Trophoblast cell (in vitro differentiated cells and primary cell): ENCODE results near the gene IP6K3.
A peak's percentile ranks its signal among the peaks of the same experiment; 100 is the strongest.

ENCODE experiments used
- DNase-seq, 2 donors: peaks; one replicate each; pipeline ENCODE4 v3.0.0-alpha.2; 2016
- H2AFZ ChIP-seq: 2 replicates; pipeline ENCODE4 v1.6.1; 2013; ENCODE audit warnings: low read length, moderate library complexity, mild to moderate bottlenecking; ENCODE audit not compliant: insufficient read depth, poor library complexity
- H2AK5ac ChIP-seq: 2 replicates; pipeline ENCODE4 v1.6.1; 2013; ENCODE audit warnings: mild to moderate bottlenecking, low read length
- H2BK120ac ChIP-seq: 2 replicates; pipeline ENCODE4 v1.6.1; 2013; ENCODE audit warnings: low read length, mild to moderate bottlenecking, moderate library complexity; ENCODE audit not compliant: insufficient read depth, poor library complexity
- H2BK12ac ChIP-seq: 2 replicates; pipeline ENCODE4 v1.6.1; 2013; ENCODE audit warnings: mild to moderate bottlenecking, low read length, moderate library complexity
- H2BK5ac ChIP-seq: 2 replicates; pipeline ENCODE4 v1.6.1; 2013; ENCODE audit warnings: low read length, low read depth, moderate library complexity, mild to moderate bottlenecking; ENCODE audit not compliant: poor library complexity
- H3K14ac ChIP-seq: 2 replicates; pipeline ENCODE4 v1.6.1; 2013; ENCODE audit warnings: mild to moderate bottlenecking, low read length
- H3K18ac ChIP-seq: 2 replicates; pipeline ENCODE4 v1.6.1; 2013; ENCODE audit warnings: mild to moderate bottlenecking, low read length
- H3K23ac ChIP-seq: 2 replicates; pipeline ENCODE4 v1.6.1; 2013; ENCODE audit warnings: low read length
- H3K27ac ChIP-seq: 2 replicates; pipeline ENCODE4 v1.5.1; 2013; ENCODE audit warnings: low read depth, mild to moderate bottlenecking, inconsistent platforms, low read length, moderate library complexity
- H3K27me3 ChIP-seq: 2 replicates; pipeline ENCODE4 v1.6.1; 2013; ENCODE audit warnings: inconsistent platforms, mild to moderate bottlenecking, low read length, moderate library complexity; ENCODE audit not compliant: insufficient read depth
- H3K36me3 ChIP-seq, 2 experiments: 1 replicate in 1 of 2; 2 replicates in 1 of 2; pipeline ENCODE4 v1.6.1; 2013; ENCODE audit warnings: low read length in 2 of 2, mild to moderate bottlenecking in 2 of 2, moderate library complexity in 1 of 2; ENCODE audit not compliant: insufficient read depth in 2 of 2, control insufficient read depth in 1 of 2
- H3K4ac ChIP-seq: 2 replicates; pipeline ENCODE4 v1.6.1; 2013; ENCODE audit warnings: low read depth, mild to moderate bottlenecking, low read length, moderate library complexity
- H3K4me1 ChIP-seq, 2 experiments: 1 replicate in 1 of 2; 2 replicates in 1 of 2; pipeline ENCODE4 v1.6.1; 2013; ENCODE audit warnings: low read length in 2 of 2, mild to moderate bottlenecking in 2 of 2, moderate library complexity in 1 of 2; ENCODE audit not compliant: insufficient read depth in 2 of 2, control insufficient read depth in 1 of 2
- H3K4me2 ChIP-seq: 2 replicates; pipeline ENCODE4 v1.6.1; 2013; ENCODE audit warnings: inconsistent platforms, mild to moderate bottlenecking, low read length, moderate library complexity
- H3K4me3 ChIP-seq: 2 replicates; pipeline ENCODE4 v1.5.1; 2013; ENCODE audit warnings: mild to moderate bottlenecking, low read depth, low read length, inconsistent platforms
- H3K79me1 ChIP-seq: one replicate; pipeline ENCODE4 v1.6.1; 2013; ENCODE audit warnings: low read length
- H3K79me2 ChIP-seq: 2 replicates; pipeline ENCODE4 v1.6.1; 2013; ENCODE audit warnings: low read length, mild to moderate bottlenecking; ENCODE audit not compliant: control insufficient read depth, insufficient read depth, poor library complexity
- H3K9ac ChIP-seq: 2 replicates; pipeline ENCODE4 v1.6.1; 2013; ENCODE audit warnings: mild to moderate bottlenecking, low read length
- H3K9me3 ChIP-seq: 2 replicates; pipeline ENCODE4 v1.6.1; 2013; ENCODE audit warnings: low read depth, mild to moderate bottlenecking, control low read depth, inconsistent platforms, low read length; ENCODE audit not compliant: insufficient read depth
- H4K12ac ChIP-seq: 2 replicates; pipeline ENCODE4 v1.6.1; 2013; ENCODE audit warnings: low read depth, mild to moderate bottlenecking, low read length, moderate library complexity
- H4K8ac ChIP-seq: 2 replicates; pipeline ENCODE4 v1.6.1; 2013; ENCODE audit warnings: low read depth, mild to moderate bottlenecking, low read length, moderate library complexity
- H4K91ac ChIP-seq: one replicate; pipeline ENCODE4 v1.6.1; 2013; ENCODE audit warnings: low read depth, mild to moderate bottlenecking, low read length, moderate library complexity
- WGBS: extraction: QIAGEN DNeasy Blood & Tissue Kit; methylation state at CpG from one replicate; pipeline ENCODE4 v1.1.7; 2013; ENCODE audit warnings: missing lambda C conversion rate; ENCODE audit not compliant: insufficient read length, insufficient coverage; ENCODE audit errors: extremely low coverage; 5-methylcytosine and 5-hydroxymethylcytosine counted together

The IP6K3 gene

GRCh38 chr6:33784787-33785186, 38.1 kb upstream of the IP6K3 start:
- WGBS, result no CpG with 5 or more reads among the region's 13 CpGs
- no peak overlapping the region for H3K4me2 ChIP-seq
- H3K4me1 ChIP-seq, result peaks cover 27 to 32% of the 10 kb centered on the region in 2 experiments

GRCh38 chr6:33783781-33784520, 37.2 kb upstream of the IP6K3 start:
- Histone ChIP-seq H3K4me1 (peaks cover 24 to 28% of the 10 kb centered on the region in 2 experiments), H3K27ac (no peak overlapping the region), H2BK120ac (no peak overlapping the region), H3K79me1 (peaks cover 17% of the 10 kb centered on the region), H2AK5ac (no peak overlapping the region), H3K4me3 (no peak overlapping the region), H3K23ac (no peak overlapping the region), H3K18ac (no peak overlapping the region), H2BK12ac (no peak overlapping the region), H3K9me3 (peaks cover 1% of the 10 kb centered on the region), H3K4ac (no peak overlapping the region), H3K27me3 (no peaks in the 10 kb centered on the region), H2BK5ac (no peak overlapping the region), H3K9ac (no peak overlapping the region), H4K91ac (no peak overlapping the region), H3K14ac (no peak overlapping the region), H4K12ac (no peak overlapping the region), H3K4me2 (no peak overlapping the region), H2AFZ (no peak overlapping the region), H4K8ac (no peak overlapping the region), H3K79me2 (peaks cover 9% of the 10 kb centered on the region), H3K36me3 (peaks cover 46 to 50% of the 10 kb centered on the region in 2 experiments)
- no CpG with 5 or more reads among the region's 10 CpGs for WGBS
- peak; percentile 43 to 59 for DNase-seq

More at GRCh38 chr6:33784787-33785186, 38.1 kb upstream of the IP6K3 start:
- Histone ChIP-seq H2BK12ac (no peak overlapping the region), H4K8ac (no peak overlapping the region), H2AK5ac (no peak overlapping the region), H3K23ac (no peak overlapping the region), H3K36me3 (peaks cover 41 to 42% of the 10 kb centered on the region in 2 experiments), H2AFZ (no peak overlapping the region), H3K9me3 (peaks cover 1% of the 10 kb centered on the region), H3K79me1 (peaks cover 20% of the 10 kb centered on the region), H4K91ac (no peak overlapping the region), H2BK120ac (no peak overlapping the region), H3K14ac (no peak overlapping the region), H3K4ac (no peak overlapping the region), H3K27ac (no peak overlapping the region), H3K4me3 (no peak overlapping the region), H3K18ac (no peak overlapping the region), H3K79me2 (peaks cover 9% of the 10 kb centered on the region), H4K12ac (no peak overlapping the region), H3K27me3 (no peaks in the 10 kb centered on the region), H3K9ac (no peak overlapping the region), H2BK5ac (no peak overlapping the region)
- DNase-seq, result no peak

GRCh38 chr6:33782561-33782960, 35.9 kb upstream of the IP6K3 start:
- H3K23ac ChIP-seq, result no peak overlapping the region
- WGBS, result no CpG with 5 or more reads among the region's 5 CpGs
- H4K12ac ChIP-seq, result no peak overlapping the region
- peaks cover 57 to 64% of the 10 kb centered on the region in 2 experiments for H3K36me3 ChIP-seq
- no peak overlapping the region for H3K9ac ChIP-seq
- H3K14ac ChIP-seq, result no peak overlapping the region
- no peak overlapping the region for H3K4me2 ChIP-seq
- H3K4me3 ChIP-seq, result no peak overlapping the region
- H2AFZ ChIP-seq, result no peak overlapping the region
- no peaks in the 10 kb centered on the region for H3K27me3 ChIP-seq
- H3K9me3 ChIP-seq, result peaks cover 1% of the 10 kb centered on the region
- no peak overlapping the region for H4K8ac ChIP-seq
- no peaks in the 10 kb centered on the region for H3K79me2 ChIP-seq
- no peak overlapping the region for H2AK5ac ChIP-seq
- peaks cover 7% of the 10 kb centered on the region for H3K79me1 ChIP-seq
- H3K4me1 ChIP-seq, result peaks cover 21 to 23% of the 10 kb centered on the region in 2 experiments
- H3K27ac ChIP-seq, result no peak overlapping the region
- H3K4ac ChIP-seq, result no peak overlapping the region
- no peak overlapping the region for H2BK12ac ChIP-seq
- H4K91ac ChIP-seq, result no peak overlapping the region
- no peak overlapping the region for H3K18ac ChIP-seq
- no peak overlapping the region for H2BK120ac ChIP-seq
- DNase-seq, result no peak
- peak overlapping the region; percentile 6 for H2BK5ac ChIP-seq

- no peak overlapping the region for H3K23ac ChIP-seq
- peak overlapping the region; percentile 55 for H2AK5ac ChIP-seq
- H3K18ac ChIP-seq, result peak overlapping the region; percentile 53
- peak overlapping the region; percentile 65 for H2BK5ac ChIP-seq
- no peak overlapping the region for H3K9ac ChIP-seq
- no peak overlapping the region for H2BK120ac ChIP-seq
- peaks cover 19 to 21% of the 10 kb centered on the region in 2 experiments for H3K4me1 ChIP-seq
- peaks cover 1% of the 10 kb centered on the region for H3K9me3 ChIP-seq
- H2AFZ ChIP-seq, result no peak overlapping the region
- peak overlapping the region; percentile 36 for H3K14ac ChIP-seq
- H3K4me3 ChIP-seq, result no peak overlapping the region
- DNase-seq, result no peak
- H3K27ac ChIP-seq, result peak overlapping the region; percentile 54
- peak overlapping the region; percentile 20 for H3K4me2 ChIP-seq
- no peak overlapping the region for H3K4ac ChIP-seq
- H2BK12ac ChIP-seq, result peak overlapping the region; percentile 5
- H4K8ac ChIP-seq, result peak overlapping the region; percentile 45
- H4K12ac ChIP-seq, result no peak overlapping the region
- WGBS, result no CpG with 5 or more reads among the region's 16 CpGs
- peak overlapping the region; percentile 67 for H4K91ac ChIP-seq
- H3K36me3 ChIP-seq, result peaks cover 69 to 76% of the 10 kb centered on the region in 2 experiments
- peaks cover 7% of the 10 kb centered on the region for H3K79me1 ChIP-seq
- H3K27me3 ChIP-seq, result no peaks in the 10 kb centered on the region
- no peaks in the 10 kb centered on the region for H3K79me2 ChIP-seq
Measured at GRCh38 chr6:33781131-33781975, 34.6 kb upstream of the IP6K3 start.
